Colonic mucosa (tissue), 4 donors: ENCODE data around the gene CLRN2. TPM values are rescaled to one million over a fixed set of nuclear protein-coding genes. Genes with fewer than 3 reads are reported as not detected.

ENCODE experiments used
- DNase-seq: peaks from one replicate; pipeline ENCODE4 v3.0.0-alpha.2; 2020
- H3K27ac ChIP-seq: fragments of 200-600 bp; one replicate; pipeline ENCODE4 v1.8.0; 2021
- H3K27me3 ChIP-seq: fragments of 200-600 bp; one replicate; pipeline ENCODE4 v1.8.0; 2021
- H3K36me3 ChIP-seq: fragments of 200-600 bp; one replicate; pipeline ENCODE4 v1.8.0; 2021
- H3K4me1 ChIP-seq: fragments of 200-600 bp; one replicate; pipeline ENCODE4 v1.8.0; 2021; ENCODE audit warnings: mild to moderate bottlenecking
- H3K4me3 ChIP-seq: fragments of 200-600 bp; one replicate; pipeline ENCODE4 v1.8.0; 2021
- H3K9ac ChIP-seq, 2 donors: one replicate each; pipeline ENCODE4 v1.7.0; 2013; ENCODE audit warnings: control low read depth in 2 of 2, low read depth in 2 of 2, low read length in 2 of 2
- H3K9me3 ChIP-seq: fragments of 200-600 bp; one replicate; pipeline ENCODE4 v1.8.0; 2021
- intact Hi-C: fragments of 100-400 bp; cut with DNase I; formaldehyde crosslinking; loops from one replicate; pipeline ENCODE4 v1.14.1; 2022
- total RNA-seq, 2 donors: library from RNA; stranded (reverse); fragmentation: NEBNext Ultra II Directional in 1 of 2; extraction: Animal tissue kit (Norgen Biotek cat#: 25700) in 1 of 2; gene quantifications; one replicate each; pipeline ENCODE4 v1.2.1, GENCODE V29; 2021
- TF ChIP-seq, protein P1 (sequence below): fragments of 200-600 bp; IDR thresholded peaks from one replicate; pipeline ENCODE4 v1.8.0; 2022; ENCODE audit warnings: antibody characterized with exemption, mild to moderate bottlenecking
- donor health status: healthy.
- donor health status: DM: no; HTN: no; CAD: no.
- donor health status: DM: no; HTN: no; CAD: no.

Gene CLRN2
- total RNA-seq, 2 donors from 2014 or later, result not detected

GRCh38 chr4:17493619-17494018, 21.3 kb upstream of the CLRN2 start:
- no peaks in the 10 kb centered on the region for H3K27me3 ChIP-seq
- H3K27ac ChIP-seq, result no peak overlapping the region
- TF ChIP-seq, protein P1, sequence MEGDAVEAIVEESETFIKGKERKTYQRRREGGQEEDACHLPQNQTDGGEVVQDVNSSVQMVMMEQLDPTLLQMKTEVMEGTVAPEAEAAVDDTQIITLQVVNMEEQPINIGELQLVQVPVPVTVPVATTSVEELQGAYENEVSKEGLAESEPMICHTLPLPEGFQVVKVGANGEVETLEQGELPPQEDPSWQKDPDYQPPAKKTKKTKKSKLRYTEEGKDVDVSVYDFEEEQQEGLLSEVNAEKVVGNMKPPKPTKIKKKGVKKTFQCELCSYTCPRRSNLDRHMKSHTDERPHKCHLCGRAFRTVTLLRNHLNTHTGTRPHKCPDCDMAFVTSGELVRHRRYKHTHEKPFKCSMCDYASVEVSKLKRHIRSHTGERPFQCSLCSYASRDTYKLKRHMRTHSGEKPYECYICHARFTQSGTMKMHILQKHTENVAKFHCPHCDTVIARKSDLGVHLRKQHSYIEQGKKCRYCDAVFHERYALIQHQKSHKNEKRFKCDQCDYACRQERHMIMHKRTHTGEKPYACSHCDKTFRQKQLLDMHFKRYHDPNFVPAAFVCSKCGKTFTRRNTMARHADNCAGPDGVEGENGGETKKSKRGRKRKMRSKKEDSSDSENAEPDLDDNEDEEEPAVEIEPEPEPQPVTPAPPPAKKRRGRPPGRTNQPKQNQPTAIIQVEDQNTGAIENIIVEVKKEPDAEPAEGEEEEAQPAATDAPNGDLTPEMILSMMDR, result no peak
- no peak overlapping the region for H3K9ac ChIP-seq
- no peak for DNase-seq
- no peaks in the 10 kb centered on the region for H3K4me1 ChIP-seq
- H3K36me3 ChIP-seq, result no peaks in the 10 kb centered on the region
- intact Hi-C loops, result no loop called here
- no peak overlapping the region for H3K4me3 ChIP-seq
- no peaks in the 10 kb centered on the region for H3K9me3 ChIP-seq

DNA sequence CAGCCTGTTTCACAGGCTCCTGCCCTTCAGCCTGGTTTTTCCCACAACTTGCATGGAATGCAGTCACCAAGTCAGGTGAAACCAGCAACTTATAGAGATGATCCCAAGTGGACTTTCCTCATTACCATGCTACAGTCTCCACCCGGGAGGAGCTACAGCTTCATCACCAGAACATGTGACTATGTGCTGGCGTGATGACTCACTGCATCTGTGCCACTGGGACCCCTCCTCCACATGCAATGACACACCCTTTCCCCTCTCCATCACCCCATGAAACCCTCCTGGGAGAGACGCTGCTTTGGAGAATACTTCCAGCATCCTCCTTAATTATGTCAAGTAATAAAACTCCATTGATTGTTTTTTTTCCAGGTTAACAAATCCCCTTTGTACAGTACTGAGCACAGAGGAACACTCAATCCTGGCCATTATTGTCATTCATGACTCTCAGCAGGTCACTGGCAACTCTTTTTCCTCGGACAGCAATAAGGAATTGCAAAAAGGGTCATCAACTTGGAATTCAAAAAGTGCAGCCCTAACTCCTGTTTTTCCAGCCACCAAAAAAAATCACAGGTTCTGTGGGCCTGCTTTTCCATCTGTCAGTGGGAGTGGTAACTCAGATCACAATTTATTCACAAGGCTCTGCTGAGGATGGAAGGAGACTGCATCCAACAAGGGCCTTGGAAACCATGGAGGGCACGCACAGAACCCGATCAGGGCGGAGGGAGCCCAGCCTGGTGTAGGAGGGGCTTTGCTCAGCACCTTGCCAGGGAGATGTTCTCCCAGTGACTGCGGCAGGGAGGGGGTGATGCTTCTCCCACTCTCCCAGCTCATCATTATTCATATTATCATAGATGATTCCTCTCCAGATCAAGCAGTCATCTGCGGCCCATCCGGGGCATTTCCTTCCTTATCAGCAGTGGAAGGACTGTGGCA, 20.4 kb upstream of the CLRN2 start:
- Histone ChIP-seq H3K27ac (no peak overlapping the region), H3K36me3 (no peaks in the 10 kb centered on the region), H3K9me3 (no peaks in the 10 kb centered on the region), H3K27me3 (no peaks in the 10 kb centered on the region), H3K4me1 (no peaks in the 10 kb centered on the region), H3K9ac (no peak overlapping the region), H3K4me3 (no peak overlapping the region)
- TF ChIP-seq, protein P1, result no peak
- intact Hi-C loops, result no loop called here
- no peak for DNase-seq

DNA sequence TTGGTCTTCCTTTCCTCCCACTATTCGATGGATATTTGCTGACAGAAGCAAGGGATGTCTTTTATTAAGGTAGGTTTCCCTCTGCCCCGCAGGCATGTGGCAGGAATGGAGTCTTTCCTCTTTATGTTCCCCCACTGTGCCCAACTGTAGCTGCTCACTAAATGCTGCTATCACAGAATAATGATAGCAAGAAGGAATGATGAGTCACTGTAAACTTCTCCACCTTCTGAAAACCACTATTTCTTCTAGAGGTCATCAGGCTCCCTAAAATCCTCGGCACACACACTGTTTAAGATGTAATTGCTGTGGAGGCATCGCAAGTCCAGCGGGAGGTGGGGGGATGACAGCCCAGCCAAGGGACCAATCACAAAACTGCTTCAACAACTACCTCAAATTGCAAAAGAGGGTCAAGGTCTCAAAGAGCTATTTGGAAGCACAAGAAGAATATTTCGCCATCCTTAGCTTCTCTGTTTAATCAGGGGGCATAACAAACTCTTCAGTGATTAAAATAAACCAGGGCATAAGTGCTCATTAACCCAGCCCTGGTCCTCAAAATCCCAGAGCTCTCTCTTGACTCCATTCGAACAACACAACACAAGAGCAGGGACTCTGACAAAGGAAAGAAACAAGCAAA, 17.0 kb upstream of the CLRN2 start:
- Histone ChIP-seq H3K4me1 (no peaks in the 10 kb centered on the region), H3K9me3 (no peaks in the 10 kb centered on the region), H3K27ac (no peak overlapping the region), H3K27me3 (no peaks in the 10 kb centered on the region), H3K36me3 (no peaks in the 10 kb centered on the region), H3K4me3 (no peak overlapping the region), H3K9ac (no peak overlapping the region)
- TF ChIP-seq, protein P1, result no peak
- DNase-seq, result no peak
- intact Hi-C loops, result no loop called here

- no peaks in the 10 kb centered on the region for H3K36me3 ChIP-seq
- H3K4me1 ChIP-seq, result no peaks in the 10 kb centered on the region
- no peak overlapping the region for H3K4me3 ChIP-seq
- no peaks in the 10 kb centered on the region for H3K9me3 ChIP-seq
- no peak for DNase-seq
- TF ChIP-seq, protein P1, result no peak
- no peaks in the 10 kb centered on the region for H3K27me3 ChIP-seq
- no peak overlapping the region for H3K9ac ChIP-seq
- no peak overlapping the region for H3K27ac ChIP-seq
- intact Hi-C loops, result no loop called here
Observed at GRCh38 chr4:17500574-17500973, 14.4 kb upstream of the CLRN2 start.

GRCh38 chr4:17502756-17503155, 12.2 kb upstream of the CLRN2 start:
- no peak for DNase-seq
- no peak overlapping the region for H3K4me3 ChIP-seq
- TF ChIP-seq, protein P1, result no peak
- H3K9ac ChIP-seq, result no peak overlapping the region
- no peaks in the 10 kb centered on the region for H3K4me1 ChIP-seq
- intact Hi-C loops, result no loop called here
- H3K27me3 ChIP-seq, result no peaks in the 10 kb centered on the region
- no peak overlapping the region for H3K27ac ChIP-seq
- H3K36me3 ChIP-seq, result no peaks in the 10 kb centered on the region
- no peaks in the 10 kb centered on the region for H3K9me3 ChIP-seq
